AG10803 (cell line): ENCODE data around the gene PAQR9.

Source experiments
- DNase-seq: peaks from one replicate; pipeline ENCODE4 v3.0.0; 2010; ENCODE audit warnings: low read depth
- H3K4me3 ChIP-seq: 2 replicates; pipeline ENCODE4 v1.5.1; 2011; ENCODE audit warnings: mild to moderate bottlenecking, low read length, control low read depth
- TF ChIP-seq, protein P1 (sequence below): conservative IDR thresholded peaks from 2 replicates; pipeline ENCODE4 v1.5.1; 2011; ENCODE audit warnings: mild to moderate bottlenecking, low read length, control low read depth, inconsistent platforms

PAQR9 gene

DNA sequence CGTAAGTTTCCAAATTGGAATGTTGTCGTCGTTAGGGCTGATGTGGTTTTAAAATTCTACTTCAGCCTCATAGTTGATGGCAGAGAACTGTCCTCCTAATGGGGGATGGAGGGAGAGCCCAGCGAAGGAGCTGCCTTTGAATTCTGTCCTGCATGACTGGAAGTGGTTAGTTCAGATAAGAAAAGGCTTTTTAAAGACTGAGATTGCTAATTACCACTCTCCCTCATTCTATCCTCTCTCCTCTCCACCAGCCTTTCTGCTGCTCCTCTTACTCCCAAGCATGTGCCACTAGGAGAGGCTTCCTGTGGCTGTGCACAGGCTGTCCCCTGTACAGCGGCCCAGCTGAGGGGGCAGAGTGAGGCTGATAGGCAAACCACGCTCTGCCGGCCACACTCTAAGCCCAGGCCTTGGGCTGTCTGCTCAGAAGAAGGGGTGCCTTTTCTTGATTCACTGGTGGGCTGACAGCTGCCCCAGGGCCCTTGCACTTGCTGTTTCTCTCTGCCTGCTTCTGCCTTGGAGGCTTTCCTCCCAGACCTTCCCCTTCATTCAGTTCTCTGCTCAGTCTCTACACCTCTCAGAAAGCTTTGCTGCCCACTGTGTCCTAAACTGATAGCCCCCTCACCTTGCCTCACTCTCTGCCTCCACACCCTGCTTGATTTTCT lies 8.7 kb upstream of the PAQR9 start:
- DNase-seq, result no peak
- TF ChIP-seq, protein P1, sequence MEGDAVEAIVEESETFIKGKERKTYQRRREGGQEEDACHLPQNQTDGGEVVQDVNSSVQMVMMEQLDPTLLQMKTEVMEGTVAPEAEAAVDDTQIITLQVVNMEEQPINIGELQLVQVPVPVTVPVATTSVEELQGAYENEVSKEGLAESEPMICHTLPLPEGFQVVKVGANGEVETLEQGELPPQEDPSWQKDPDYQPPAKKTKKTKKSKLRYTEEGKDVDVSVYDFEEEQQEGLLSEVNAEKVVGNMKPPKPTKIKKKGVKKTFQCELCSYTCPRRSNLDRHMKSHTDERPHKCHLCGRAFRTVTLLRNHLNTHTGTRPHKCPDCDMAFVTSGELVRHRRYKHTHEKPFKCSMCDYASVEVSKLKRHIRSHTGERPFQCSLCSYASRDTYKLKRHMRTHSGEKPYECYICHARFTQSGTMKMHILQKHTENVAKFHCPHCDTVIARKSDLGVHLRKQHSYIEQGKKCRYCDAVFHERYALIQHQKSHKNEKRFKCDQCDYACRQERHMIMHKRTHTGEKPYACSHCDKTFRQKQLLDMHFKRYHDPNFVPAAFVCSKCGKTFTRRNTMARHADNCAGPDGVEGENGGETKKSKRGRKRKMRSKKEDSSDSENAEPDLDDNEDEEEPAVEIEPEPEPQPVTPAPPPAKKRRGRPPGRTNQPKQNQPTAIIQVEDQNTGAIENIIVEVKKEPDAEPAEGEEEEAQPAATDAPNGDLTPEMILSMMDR, result no peak
- no peak overlapping the region for H3K4me3 ChIP-seq

DNA sequence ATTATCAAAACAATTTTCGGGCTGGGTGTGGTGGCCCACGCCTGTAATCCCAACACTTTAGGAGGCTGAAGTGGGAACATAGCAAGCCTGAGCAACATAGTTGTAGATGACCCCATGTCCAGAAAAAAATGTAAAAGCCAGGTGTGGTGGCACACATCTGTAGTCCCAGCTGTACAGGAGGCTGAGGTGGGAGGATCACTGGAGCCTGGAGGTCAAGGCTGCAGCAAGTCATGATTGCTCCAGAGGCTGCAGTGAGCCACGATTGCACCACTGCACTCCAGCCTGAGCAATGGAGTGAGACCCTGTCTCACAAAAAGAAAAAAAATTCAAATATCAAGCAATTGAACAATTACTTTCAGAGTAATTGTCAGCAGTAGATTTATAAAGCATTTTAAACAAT lies 8.0 kb upstream of the PAQR9 start:
- H3K4me3 ChIP-seq, result no peak overlapping the region
- no peak for DNase-seq
- TF ChIP-seq, protein P1, result no peak

DNA sequence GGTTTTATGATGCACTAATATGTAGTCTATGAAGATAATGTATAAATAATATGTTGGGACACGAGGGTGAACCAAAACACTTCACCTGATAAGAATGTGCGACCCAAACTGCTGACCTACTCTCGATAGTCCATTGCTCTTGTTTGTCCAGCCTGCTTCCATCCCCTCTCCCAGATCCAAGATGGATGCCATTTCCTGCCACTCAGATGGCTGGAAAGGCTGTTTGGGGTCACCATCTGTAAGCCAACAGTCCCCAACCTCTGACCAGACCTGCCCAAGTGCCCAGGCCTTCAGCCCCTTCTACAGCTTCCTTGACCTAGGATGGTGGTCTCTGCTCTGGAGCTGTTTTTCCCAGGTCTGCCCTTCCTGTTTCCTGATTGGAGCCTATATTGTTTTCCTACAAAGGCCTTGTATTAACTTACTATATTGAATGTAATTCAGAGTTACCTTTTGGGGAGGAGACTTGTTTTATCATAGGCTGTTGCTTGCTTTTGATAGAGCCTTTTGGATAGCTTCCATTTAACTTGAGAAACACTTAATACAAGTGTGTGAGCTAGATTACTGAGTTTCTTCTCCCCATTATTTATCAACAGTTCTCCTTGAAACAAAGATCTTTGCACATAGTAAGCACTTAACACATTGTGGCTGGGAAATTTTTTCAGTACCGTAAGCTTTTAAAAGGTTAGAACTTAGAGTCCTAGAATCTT lies 5.0 kb upstream of the PAQR9 start:
- DNase-seq, result no peak
- TF ChIP-seq, protein P1, result no peak
- H3K4me3 ChIP-seq, result no peak overlapping the region

DNA sequence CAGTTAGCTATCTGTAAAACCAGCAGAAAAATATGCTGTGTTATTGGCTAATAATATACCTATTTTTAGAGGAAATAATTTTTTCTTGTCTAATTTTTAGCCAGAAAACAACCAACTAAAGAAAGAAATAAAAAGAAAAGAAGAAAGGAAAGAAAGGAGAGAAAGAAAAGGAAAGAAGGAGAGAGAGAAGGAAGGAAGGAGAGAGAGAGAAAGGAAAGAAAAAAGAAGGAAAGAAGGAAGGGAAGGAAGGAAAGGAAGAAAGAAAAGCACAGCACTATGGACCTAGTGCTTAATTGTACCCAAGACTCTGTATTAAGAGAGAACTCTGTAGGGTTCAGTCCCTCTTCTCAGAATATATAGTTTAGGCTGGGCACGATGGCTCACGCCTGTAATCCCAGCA lies 3.3 kb upstream of the PAQR9 start:
- no peak for DNase-seq
- TF ChIP-seq, protein P1, result no peak
- no peak overlapping the region for H3K4me3 ChIP-seq

DNA sequence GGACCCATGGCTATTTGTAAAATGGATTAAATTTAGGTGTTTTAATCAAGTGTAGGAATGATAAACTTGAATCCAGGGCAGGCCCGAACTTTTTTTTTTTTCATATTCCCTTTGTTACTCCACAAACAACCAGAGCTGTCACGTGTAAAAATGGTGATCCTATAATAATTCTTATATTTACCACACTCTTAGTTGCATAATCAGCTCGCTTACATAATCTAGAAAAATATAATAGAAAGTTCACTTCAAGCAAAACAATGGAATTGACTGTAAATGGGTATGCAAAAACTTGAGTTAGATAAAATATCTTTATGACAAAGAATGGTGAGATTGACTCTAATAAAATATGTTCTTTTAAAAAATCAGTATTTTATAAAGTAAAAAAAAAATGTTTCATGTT lies 2.1 kb upstream of the PAQR9 start:
- TF ChIP-seq, protein P1, result no peak
- no peak overlapping the region for H3K4me3 ChIP-seq
- DNase-seq, result no peak

DNA sequence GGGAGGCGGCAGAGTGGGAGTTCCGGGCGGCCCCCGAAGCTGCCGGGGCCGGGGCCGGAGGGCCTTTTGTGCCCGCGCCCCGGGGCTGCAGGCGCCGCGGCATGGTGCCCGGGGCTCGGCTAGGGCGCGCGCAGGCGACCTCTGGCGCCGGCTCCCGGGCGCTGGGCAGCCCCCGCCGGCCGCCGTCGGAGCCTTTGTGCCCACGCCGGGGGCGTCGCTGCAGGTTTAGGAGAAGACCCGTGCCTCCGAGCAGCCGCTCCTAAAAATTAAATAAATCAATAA lies 299 bp downstream of the PAQR9 start:
- DNase-seq, result no peak
- TF ChIP-seq, protein P1, result no peak
- peak overlapping the region; percentile 56 for H3K4me3 ChIP-seq
